ENCODE data around the gene GDF11.

Gene GDF11

GRCh38 chr12:55707219-55707671 lies 35.7 kb upstream of the GDF11 start:
- no peak for DNase-seq (ENCODE audit: low read depth)

- peak; percentile 58 for DNase-seq (ENCODE audit: low read depth)
Measured at GRCh38 chr12:55707841-55708694, 34.9 kb upstream of the GDF11 start, which contains the start of gene ITGA7. TSS of gene ITGA7 (minus strand) at chr12:55707904. CDS start at chr12:55707682, 222 bp downstream.

GRCh38 chr12:55708695-55709233 lies 34.2 kb upstream of the GDF11 start:
- DNase-seq (ENCODE audit: low read depth): no peak

GRCh38 chr12:55711786-55712553 lies 31.0 kb upstream of the GDF11 start:
- no peak for DNase-seq (ENCODE audit: low read depth)

GRCh38 chr12:55712700-55713415 lies 30.1 kb upstream of the GDF11 start:
- DNase-seq (ENCODE audit: low read depth): no peak

- DNase-seq (ENCODE audit: low read depth): no peak
Measured at GRCh38 chr12:55713721-55714120, 29.2 kb upstream of the GDF11 start.

GRCh38 chr12:55715169-55715764 lies 27.7 kb upstream of the GDF11 start:
- DNase-seq (ENCODE audit: low read depth): no peak

- DNase-seq (ENCODE audit: low read depth): peak; percentile 94
Measured at GRCh38 chr12:55715833-55716581, 26.9 kb upstream of the GDF11 start, which contains the start of gene BLOC1S1. TSS of gene BLOC1S1 (plus strand) at chr12:55716046. CDS start at chr12:55716052, 6 bp downstream.

- DNase-seq (ENCODE audit: low read depth): no peak
Measured at GRCh38 chr12:55716582-55716957, 26.4 kb upstream of the GDF11 start.

- no peak for DNase-seq (ENCODE audit: low read depth)
Measured at GRCh38 chr12:55717011-55718007, 25.6 kb upstream of the GDF11 start.

- DNase-seq (ENCODE audit: low read depth): no peak
Measured at GRCh38 chr12:55718015-55718414, 24.9 kb upstream of the GDF11 start.

- no peak for DNase-seq (ENCODE audit: low read depth)
Measured at GRCh38 chr12:55718624-55719275, 24.2 kb upstream of the GDF11 start.

- no peak for DNase-seq (ENCODE audit: low read depth)
Measured at GRCh38 chr12:55719371-55719770, 23.6 kb upstream of the GDF11 start.

- no peak for DNase-seq (ENCODE audit: low read depth)
Measured at GRCh38 chr12:55720071-55720564, 22.8 kb upstream of the GDF11 start, which contains the start of gene RDH5. TSS of gene RDH5 (plus strand) at chr12:55720393. CDS start at chr12:55721185, 792 bp downstream.

GRCh38 chr12:55720894-55721444 lies 22.0 kb upstream of the GDF11 start:
- no peak for DNase-seq (ENCODE audit: low read depth)

GRCh38 chr12:55721601-55722213 lies 21.2 kb upstream of the GDF11 start:
- no peak for DNase-seq (ENCODE audit: low read depth)

- no peak for DNase-seq (ENCODE audit: low read depth)
Measured at GRCh38 chr12:55722948-55723347, 20.0 kb upstream of the GDF11 start.

Data from activated T-cell treated with anti-CD3 and anti-CD28 coated beads for 48 hours (primary cell).